ENCODE measurements around the gene BNIP3.

BNIP3 gene

DNA sequence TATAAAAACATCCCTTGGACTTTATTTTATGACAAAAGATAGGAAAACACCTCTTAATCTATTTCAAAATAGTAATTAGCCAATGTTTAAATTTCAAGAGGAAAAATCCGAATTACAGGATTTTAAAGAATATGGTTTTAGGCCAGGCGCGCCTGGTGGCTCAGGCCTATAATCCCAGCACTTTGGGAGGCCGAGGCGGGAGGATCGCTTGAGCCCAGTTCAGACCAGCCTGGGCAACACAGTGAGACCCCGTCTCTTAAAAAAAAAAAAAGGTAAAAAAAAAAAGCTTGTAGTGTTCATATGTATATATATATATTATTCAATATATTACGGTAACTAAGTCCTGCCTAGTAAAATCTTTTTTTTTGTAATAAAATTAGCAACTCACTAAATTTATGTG, 1.4 kb downstream of the BNIP3 start:
- Histone ChIP-seq H3K4me2 (ENCODE audit: insufficient read depth, low read length) (no peak overlapping the region), H3K36me3 (ENCODE audit: insufficient read depth, low read length) (no peaks in the 10 kb centered on the region), H2AFZ (ENCODE audit: low read depth, low read length) (no peak overlapping the region), H3K9ac (ENCODE audit: low read depth, low read length) (no peak overlapping the region), H4K20me1 (ENCODE audit: insufficient read depth, low read length) (no peaks in the 10 kb centered on the region), H3K9me3 (ENCODE audit: insufficient read depth, low read length, severe bottlenecking) (no peaks in the 10 kb centered on the region), H3K4me3 (ENCODE audit: low read depth in 1 of 2, low read length in 2 of 2) (no peak overlapping the region), H3K79me2 (ENCODE audit: insufficient read depth, low read length) (no peaks in the 10 kb centered on the region), H3K27ac (ENCODE audit: low read length) (no peak overlapping the region), H3K27me3 (ENCODE audit: insufficient read depth, low read length, poor library complexity) (no peaks in the 10 kb centered on the region), H3K4me1 (ENCODE audit: insufficient read depth, low read length) (no peaks in the 10 kb centered on the region)
- no peak for DNase-seq
- TF ChIP-seq, protein P1, sequence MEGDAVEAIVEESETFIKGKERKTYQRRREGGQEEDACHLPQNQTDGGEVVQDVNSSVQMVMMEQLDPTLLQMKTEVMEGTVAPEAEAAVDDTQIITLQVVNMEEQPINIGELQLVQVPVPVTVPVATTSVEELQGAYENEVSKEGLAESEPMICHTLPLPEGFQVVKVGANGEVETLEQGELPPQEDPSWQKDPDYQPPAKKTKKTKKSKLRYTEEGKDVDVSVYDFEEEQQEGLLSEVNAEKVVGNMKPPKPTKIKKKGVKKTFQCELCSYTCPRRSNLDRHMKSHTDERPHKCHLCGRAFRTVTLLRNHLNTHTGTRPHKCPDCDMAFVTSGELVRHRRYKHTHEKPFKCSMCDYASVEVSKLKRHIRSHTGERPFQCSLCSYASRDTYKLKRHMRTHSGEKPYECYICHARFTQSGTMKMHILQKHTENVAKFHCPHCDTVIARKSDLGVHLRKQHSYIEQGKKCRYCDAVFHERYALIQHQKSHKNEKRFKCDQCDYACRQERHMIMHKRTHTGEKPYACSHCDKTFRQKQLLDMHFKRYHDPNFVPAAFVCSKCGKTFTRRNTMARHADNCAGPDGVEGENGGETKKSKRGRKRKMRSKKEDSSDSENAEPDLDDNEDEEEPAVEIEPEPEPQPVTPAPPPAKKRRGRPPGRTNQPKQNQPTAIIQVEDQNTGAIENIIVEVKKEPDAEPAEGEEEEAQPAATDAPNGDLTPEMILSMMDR (IDR thresholded peaks at IDR 0.05; ENCODE audit: borderline replicate concordance, extremely low read depth, low read length, poor library complexity, severe bottlenecking), result no peak
- no peak for TF ChIP-seq EZH2 (IDR thresholded peaks at IDR 0.05; ENCODE audit: borderline replicate concordance, low read depth, low read length, severe bottlenecking)
- ATAC-seq (ENCODE audit: insufficient read depth, low read depth), result no peak

- Histone ChIP-seq H3K79me2 (ENCODE audit: insufficient read depth, low read length) (no peaks in the 10 kb centered on the region), H3K4me3 (ENCODE audit: low read depth in 1 of 2, low read length in 2 of 2) (no peak overlapping the region)
- no peak for DNase-seq
These were observed 1.9 kb downstream of the BNIP3 start for GRCh38 chr10:131979821-131980270.

GRCh38 chr10:131979336-131979735, 2.4 kb downstream of the BNIP3 start:
- no peak overlapping the region for H3K4me3 ChIP-seq (ENCODE audit: low read depth in 1 of 2, low read length in 2 of 2)
- H3K79me2 ChIP-seq (ENCODE audit: insufficient read depth, low read length), result no peaks in the 10 kb centered on the region
- DNase-seq (no peak), ATAC-seq (ENCODE audit: insufficient read depth, low read depth) (no peak)
- no peak overlapping the region for H3K4me2 ChIP-seq (ENCODE audit: insufficient read depth, low read length)
- H2AFZ ChIP-seq (ENCODE audit: low read depth, low read length), result no peak overlapping the region
- H4K20me1 ChIP-seq (ENCODE audit: insufficient read depth, low read length), result no peaks in the 10 kb centered on the region
- no peak overlapping the region for H3K27ac ChIP-seq (ENCODE audit: low read length)
- no peak for TF ChIP-seq EZH2 (IDR thresholded peaks at IDR 0.05; ENCODE audit: borderline replicate concordance, low read depth, low read length, severe bottlenecking)
- TF ChIP-seq, protein P1 (IDR thresholded peaks at IDR 0.05; ENCODE audit: borderline replicate concordance, extremely low read depth, low read length, poor library complexity, severe bottlenecking), result no peak
- no peak overlapping the region for H3K9ac ChIP-seq (ENCODE audit: low read depth, low read length)
- H3K9me3 ChIP-seq (ENCODE audit: insufficient read depth, low read length, severe bottlenecking), result no peaks in the 10 kb centered on the region
- no peaks in the 10 kb centered on the region for H3K27me3 ChIP-seq (ENCODE audit: insufficient read depth, low read length, poor library complexity)
- no peaks in the 10 kb centered on the region for H3K36me3 ChIP-seq (ENCODE audit: insufficient read depth, low read length)
- no peaks in the 10 kb centered on the region for H3K4me1 ChIP-seq (ENCODE audit: insufficient read depth, low read length)

More at GRCh38 chr10:131979821-131980270, 1.9 kb downstream of the BNIP3 start:
- Histone ChIP-seq H3K9me3 (ENCODE audit: insufficient read depth, low read length, severe bottlenecking) (no peaks in the 10 kb centered on the region), H4K20me1 (ENCODE audit: insufficient read depth, low read length) (no peaks in the 10 kb centered on the region), H3K4me2 (ENCODE audit: insufficient read depth, low read length) (no peak overlapping the region), H3K4me1 (ENCODE audit: insufficient read depth, low read length) (no peaks in the 10 kb centered on the region), H3K27ac (ENCODE audit: low read length) (no peak overlapping the region), H3K27me3 (ENCODE audit: insufficient read depth, low read length, poor library complexity) (no peaks in the 10 kb centered on the region), H3K9ac (ENCODE audit: low read depth, low read length) (no peak overlapping the region), H2AFZ (ENCODE audit: low read depth, low read length) (no peak overlapping the region), H3K36me3 (ENCODE audit: insufficient read depth, low read length) (no peaks in the 10 kb centered on the region)
- TF ChIP-seq, protein P1 (IDR thresholded peaks at IDR 0.05; ENCODE audit: borderline replicate concordance, extremely low read depth, low read length, poor library complexity, severe bottlenecking), result no peak
- no peak for TF ChIP-seq EZH2 (IDR thresholded peaks at IDR 0.05; ENCODE audit: borderline replicate concordance, low read depth, low read length, severe bottlenecking)
- ATAC-seq (ENCODE audit: insufficient read depth, low read depth), result no peak

GRCh38 chr10:131978851-131979250, 2.9 kb downstream of the BNIP3 start:
- Histone ChIP-seq H3K79me2 (ENCODE audit: insufficient read depth, low read length) (no peaks in the 10 kb centered on the region), H3K9ac (ENCODE audit: low read depth, low read length) (no peak overlapping the region), H3K4me1 (ENCODE audit: insufficient read depth, low read length) (no peaks in the 10 kb centered on the region), H3K27me3 (ENCODE audit: insufficient read depth, low read length, poor library complexity) (no peaks in the 10 kb centered on the region), H4K20me1 (ENCODE audit: insufficient read depth, low read length) (no peaks in the 10 kb centered on the region), H2AFZ (ENCODE audit: low read depth, low read length) (no peak overlapping the region), H3K4me2 (ENCODE audit: insufficient read depth, low read length) (no peak overlapping the region), H3K27ac (ENCODE audit: low read length) (no peak overlapping the region), H3K4me3 (ENCODE audit: low read depth in 1 of 2, low read length in 2 of 2) (no peak overlapping the region), H3K36me3 (ENCODE audit: insufficient read depth, low read length) (no peaks in the 10 kb centered on the region), H3K9me3 (ENCODE audit: insufficient read depth, low read length, severe bottlenecking) (no peaks in the 10 kb centered on the region)
- no peak for TF ChIP-seq EZH2 (IDR thresholded peaks at IDR 0.05; ENCODE audit: borderline replicate concordance, low read depth, low read length, severe bottlenecking)
- TF ChIP-seq, protein P1 (IDR thresholded peaks at IDR 0.05; ENCODE audit: borderline replicate concordance, extremely low read depth, low read length, poor library complexity, severe bottlenecking), result no peak
- DNase-seq (no peak), ATAC-seq (ENCODE audit: insufficient read depth, low read depth) (no peak)
